Measurements from ENCODE around the gene SSC5D.

GRCh38 chr19:55457683-55458457 lies 30.4 kb upstream of the SSC5D start:
- TF ChIP-seq CTCF (IDR thresholded peaks at IDR 0.05) (no peak), SMC3 (IDR thresholded peaks at IDR 0.05; ENCODE audit: low read depth, low read length) (no peak), EZH2phosphoT487 (IDR thresholded peaks at IDR 0.05; ENCODE audit: borderline replicate concordance, low read depth) (no peak), ZBTB33 (IDR thresholded peaks at IDR 0.05; ENCODE audit: borderline replicate concordance, low read depth) (no peak), YY1 (IDR thresholded peaks at IDR 0.05; ENCODE audit: low read depth) (no peak), CHD2 (IDR thresholded peaks at IDR 0.05; ENCODE audit: low read length, partially characterized antibody) (no peak), TAF1 (IDR thresholded peaks at IDR 0.05; ENCODE audit: borderline replicate concordance, low read depth, low read length) (no peak), EP300 (IDR thresholded peaks at IDR 0.05; ENCODE audit: borderline replicate concordance in 1 of 2, low read depth in 1 of 2, low read length in 1 of 2) (no peak), POLR2AphosphoS5 (IDR thresholded peaks at IDR 0.05; ENCODE audit: low read depth, low read length) (no peak), NRF1 (IDR thresholded peaks at IDR 0.05; ENCODE audit: low read depth, low read length) (no peak), TEAD4 (IDR thresholded peaks at IDR 0.05; ENCODE audit: borderline replicate concordance, insufficient read depth) (no peak), SIN3A (IDR thresholded peaks at IDR 0.05; ENCODE audit: borderline replicate concordance, low read depth, low read length) (no peak), USF2 (IDR thresholded peaks at IDR 0.05; ENCODE audit: borderline replicate concordance, low read depth, low read length) (no peak)
